ENCODE results near the gene MEIOB.

MEIOB gene

DNA sequence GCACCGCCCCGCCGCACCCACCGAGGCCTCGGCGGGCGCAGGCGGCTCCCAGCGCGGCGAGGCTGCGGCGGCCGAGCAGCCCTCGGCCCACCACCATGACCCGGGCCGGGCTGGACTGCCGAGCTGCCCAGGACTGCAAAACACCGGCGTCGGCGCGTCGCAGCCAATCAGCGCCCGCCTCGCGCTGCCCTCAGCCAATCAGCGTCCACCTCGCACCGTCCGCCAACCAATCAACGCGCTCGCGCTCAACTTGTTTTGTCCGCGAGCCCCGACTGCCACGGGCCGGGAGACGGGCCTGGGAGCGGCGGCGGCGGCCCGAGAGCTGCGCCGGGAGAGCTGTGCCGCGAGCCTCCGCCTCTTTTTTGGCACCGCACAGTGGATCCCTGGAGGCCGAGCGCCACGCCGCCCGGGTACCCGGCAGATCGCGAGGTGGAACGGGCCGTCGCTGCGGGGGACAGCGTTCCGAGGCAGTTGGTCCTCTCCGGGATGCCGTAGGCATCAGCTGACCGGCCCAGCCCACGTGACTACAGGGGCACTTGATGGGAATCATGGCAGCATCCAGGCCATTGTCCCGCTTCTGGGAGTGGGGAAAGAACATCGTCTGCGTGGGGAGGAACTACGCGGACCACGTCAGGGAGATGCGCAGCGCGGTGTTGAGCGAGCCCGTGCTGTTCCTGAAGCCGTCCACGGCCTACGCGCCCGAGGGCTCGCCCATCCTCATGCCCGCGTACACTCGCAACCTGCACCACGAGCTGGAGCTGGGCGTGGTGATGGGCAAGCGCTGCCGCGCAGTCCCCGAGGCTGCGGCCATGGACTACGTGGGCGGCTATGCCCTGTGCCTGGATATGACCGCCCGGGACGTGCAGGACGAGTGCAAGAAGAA is 45.0 kb downstream of the MEIOB start, which contains the start of the genes FAHD1 and HAGH (continued):
- TF ChIP-seq, protein P1, sequence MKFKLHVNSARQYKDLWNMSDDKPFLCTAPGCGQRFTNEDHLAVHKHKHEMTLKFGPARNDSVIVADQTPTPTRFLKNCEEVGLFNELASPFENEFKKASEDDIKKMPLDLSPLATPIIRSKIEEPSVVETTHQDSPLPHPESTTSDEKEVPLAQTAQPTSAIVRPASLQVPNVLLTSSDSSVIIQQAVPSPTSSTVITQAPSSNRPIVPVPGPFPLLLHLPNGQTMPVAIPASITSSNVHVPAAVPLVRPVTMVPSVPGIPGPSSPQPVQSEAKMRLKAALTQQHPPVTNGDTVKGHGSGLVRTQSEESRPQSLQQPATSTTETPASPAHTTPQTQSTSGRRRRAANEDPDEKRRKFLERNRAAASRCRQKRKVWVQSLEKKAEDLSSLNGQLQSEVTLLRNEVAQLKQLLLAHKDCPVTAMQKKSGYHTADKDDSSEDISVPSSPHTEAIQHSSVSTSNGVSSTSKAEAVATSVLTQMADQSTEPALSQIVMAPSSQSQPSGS (tag by site-specific recombination; IDR thresholded peaks at IDR 0.05; ENCODE audit: low read depth), result no peak
- TF ChIP-seq ZNF394 (tag by site-specific recombination; IDR thresholded peaks at IDR 0.05; ENCODE audit: borderline replicate concordance) (peak; percentile 74; the same call in 1 of the 2 replicates), ZNF629 (tag by site-specific recombination; IDR thresholded peaks at IDR 0.05) (peak; percentile 90), ZNF211 (tag by site-specific recombination; IDR thresholded peaks at IDR 0.05; ENCODE audit: low read depth) (no peak), ZIC2 (tag by site-specific recombination; IDR thresholded peaks at IDR 0.05) (peak; percentile 95), ZNF433 (tag by site-specific recombination; IDR thresholded peaks at IDR 0.05; ENCODE audit: low read depth) (no peak), ZFP69B (tag by site-specific recombination; IDR thresholded peaks at IDR 0.05) (peak; percentile 90), ZNF16 (tag by site-specific recombination; IDR thresholded peaks at IDR 0.05; ENCODE audit: low read depth) (no peak), ZNF37A (tag by site-specific recombination; IDR thresholded peaks at IDR 0.05) (no peak), ZNF292 (tag by site-specific recombination; IDR thresholded peaks at IDR 0.05; ENCODE audit: borderline replicate concordance, low read depth) (no peak), ZNF311 (tag by site-specific recombination; IDR thresholded peaks at IDR 0.05; ENCODE audit: borderline replicate concordance) (no peak), FEZF1 (tag by site-specific recombination; IDR thresholded peaks at IDR 0.05) (peak; percentile 75), BCL11B (tag by site-specific recombination; IDR thresholded peaks at IDR 0.05; ENCODE audit: low read depth) (0 out of 2 replicates have a peak, but pooled peaks have one; percentile 74), ZNF549 (tag by site-specific recombination; IDR thresholded peaks at IDR 0.05) (no peak), ZNF146 (tag by site-specific recombination; IDR thresholded peaks at IDR 0.05) (peak; percentile 87), ZNF560 (tag by site-specific recombination; IDR thresholded peaks at IDR 0.05; ENCODE audit: borderline replicate concordance) (0 out of 2 replicates have a peak, but pooled peaks have one; percentile 6), ZNF239 (tag by site-specific recombination; IDR thresholded peaks at IDR 0.05) (peak; percentile 83), ZNF544 (tag by site-specific recombination; IDR thresholded peaks at IDR 0.05) (no peak), ZNF501 (tag by site-specific recombination; IDR thresholded peaks at IDR 0.05) (peak; percentile 93), GFI1B (tag by site-specific recombination; IDR thresholded peaks at IDR 0.05) (peak; percentile 68; the same call in 1 of the 2 replicates), ZNF785 (tag by site-specific recombination; IDR thresholded peaks at IDR 0.05) (peak; percentile 90; the same call in 1 of the 2 replicates), ZNF23 (tag by site-specific recombination; IDR thresholded peaks at IDR 0.05; ENCODE audit: borderline replicate concordance) (no peak), ZNF677 (tag by site-specific recombination; IDR thresholded peaks at IDR 0.05) (no peak), ZFP41 (tag by site-specific recombination; IDR thresholded peaks at IDR 0.05; ENCODE audit: borderline replicate concordance) (no peak), ZNF555 (tag by site-specific recombination; conservative IDR thresholded peaks at IDR 0.05) (no peak)
- TF ChIP-seq, protein P2, sequence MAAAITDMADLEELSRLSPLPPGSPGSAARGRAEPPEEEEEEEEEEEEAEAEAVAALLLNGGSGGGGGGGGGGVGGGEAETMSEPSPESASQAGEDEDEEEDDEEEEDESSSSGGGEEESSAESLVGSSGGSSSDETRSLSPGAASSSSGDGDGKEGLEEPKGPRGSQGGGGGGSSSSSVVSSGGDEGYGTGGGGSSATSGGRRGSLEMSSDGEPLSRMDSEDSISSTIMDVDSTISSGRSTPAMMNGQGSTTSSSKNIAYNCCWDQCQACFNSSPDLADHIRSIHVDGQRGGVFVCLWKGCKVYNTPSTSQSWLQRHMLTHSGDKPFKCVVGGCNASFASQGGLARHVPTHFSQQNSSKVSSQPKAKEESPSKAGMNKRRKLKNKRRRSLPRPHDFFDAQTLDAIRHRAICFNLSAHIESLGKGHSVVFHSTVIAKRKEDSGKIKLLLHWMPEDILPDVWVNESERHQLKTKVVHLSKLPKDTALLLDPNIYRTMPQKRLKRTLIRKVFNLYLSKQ (tag by site-specific recombination; IDR thresholded peaks at IDR 0.05; ENCODE audit: borderline replicate concordance), result no peak; the same call in 1 of the 2 replicates
- TF ChIP-seq, protein P3, sequence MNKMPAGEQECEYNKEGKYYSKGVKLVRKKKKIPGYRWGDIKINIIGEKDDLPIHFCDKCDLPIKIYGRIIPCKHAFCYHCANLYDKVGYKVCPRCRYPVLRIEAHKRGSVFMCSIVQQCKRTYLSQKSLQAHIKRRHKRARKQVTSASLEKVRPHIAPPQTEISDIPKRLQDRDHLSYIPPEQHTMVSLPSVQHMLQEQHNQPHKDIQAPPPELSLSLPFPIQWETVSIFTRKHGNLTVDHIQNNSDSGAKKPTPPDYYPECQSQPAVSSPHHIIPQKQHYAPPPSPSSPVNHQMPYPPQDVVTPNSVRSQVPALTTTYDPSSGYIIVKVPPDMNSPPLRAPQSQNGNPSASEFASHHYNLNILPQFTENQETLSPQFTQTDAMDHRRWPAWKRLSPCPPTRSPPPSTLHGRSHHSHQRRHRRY (tag by site-specific recombination; IDR thresholded peaks at IDR 0.05), result peak; percentile 78; the same call in 1 of the 2 replicates
- TF ChIP-seq, protein P4, sequence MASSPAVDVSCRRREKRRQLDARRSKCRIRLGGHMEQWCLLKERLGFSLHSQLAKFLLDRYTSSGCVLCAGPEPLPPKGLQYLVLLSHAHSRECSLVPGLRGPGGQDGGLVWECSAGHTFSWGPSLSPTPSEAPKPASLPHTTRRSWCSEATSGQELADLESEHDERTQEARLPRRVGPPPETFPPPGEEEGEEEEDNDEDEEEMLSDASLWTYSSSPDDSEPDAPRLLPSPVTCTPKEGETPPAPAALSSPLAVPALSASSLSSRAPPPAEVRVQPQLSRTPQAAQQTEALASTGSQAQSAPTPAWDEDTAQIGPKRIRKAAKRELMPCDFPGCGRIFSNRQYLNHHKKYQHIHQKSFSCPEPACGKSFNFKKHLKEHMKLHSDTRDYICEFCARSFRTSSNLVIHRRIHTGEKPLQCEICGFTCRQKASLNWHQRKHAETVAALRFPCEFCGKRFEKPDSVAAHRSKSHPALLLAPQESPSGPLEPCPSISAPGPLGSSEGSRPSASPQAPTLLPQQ (tag by site-specific recombination; IDR thresholded peaks at IDR 0.05), result peak; percentile 93
- TF ChIP-seq, protein P5, sequence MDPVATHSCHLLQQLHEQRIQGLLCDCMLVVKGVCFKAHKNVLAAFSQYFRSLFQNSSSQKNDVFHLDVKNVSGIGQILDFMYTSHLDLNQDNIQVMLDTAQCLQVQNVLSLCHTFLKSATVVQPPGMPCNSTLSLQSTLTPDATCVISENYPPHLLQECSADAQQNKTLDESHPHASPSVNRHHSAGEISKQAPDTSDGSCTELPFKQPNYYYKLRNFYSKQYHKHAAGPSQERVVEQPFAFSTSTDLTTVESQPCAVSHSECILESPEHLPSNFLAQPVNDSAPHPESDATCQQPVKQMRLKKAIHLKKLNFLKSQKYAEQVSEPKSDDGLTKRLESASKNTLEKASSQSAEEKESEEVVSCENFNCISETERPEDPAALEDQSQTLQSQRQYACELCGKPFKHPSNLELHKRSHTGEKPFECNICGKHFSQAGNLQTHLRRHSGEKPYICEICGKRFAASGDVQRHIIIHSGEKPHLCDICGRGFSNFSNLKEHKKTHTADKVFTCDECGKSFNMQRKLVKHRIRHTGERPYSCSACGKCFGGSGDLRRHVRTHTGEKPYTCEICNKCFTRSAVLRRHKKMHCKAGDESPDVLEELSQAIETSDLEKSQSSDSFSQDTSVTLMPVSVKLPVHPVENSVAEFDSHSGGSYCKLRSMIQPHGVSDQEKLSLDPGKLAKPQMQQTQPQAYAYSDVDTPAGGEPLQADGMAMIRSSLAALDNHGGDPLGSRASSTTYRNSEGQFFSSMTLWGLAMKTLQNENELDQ (tag by site-specific recombination; IDR thresholded peaks at IDR 0.05; ENCODE audit: low read depth), result no peak
- TF ChIP-seq, protein P6, sequence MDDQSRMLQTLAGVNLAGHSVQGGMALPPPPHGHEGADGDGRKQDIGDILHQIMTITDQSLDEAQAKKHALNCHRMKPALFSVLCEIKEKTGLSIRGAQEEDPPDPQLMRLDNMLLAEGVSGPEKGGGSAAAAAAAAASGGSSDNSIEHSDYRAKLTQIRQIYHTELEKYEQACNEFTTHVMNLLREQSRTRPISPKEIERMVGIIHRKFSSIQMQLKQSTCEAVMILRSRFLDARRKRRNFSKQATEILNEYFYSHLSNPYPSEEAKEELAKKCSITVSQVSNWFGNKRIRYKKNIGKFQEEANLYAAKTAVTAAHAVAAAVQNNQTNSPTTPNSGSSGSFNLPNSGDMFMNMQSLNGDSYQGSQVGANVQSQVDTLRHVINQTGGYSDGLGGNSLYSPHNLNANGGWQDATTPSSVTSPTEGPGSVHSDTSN (CRISPR knock-in tag; IDR thresholded peaks at IDR 0.05), result peak; percentile 94
